K562 (cell line): ENCODE results near the gene NBPF4. TPM values are rescaled to one million over a fixed set of nuclear protein-coding genes. Genes with fewer than 3 reads are reported as not detected.

ENCODE experiments used
- CBFA2T2 ChIP-seq: fragments of 450-650 bp; conservative IDR thresholded peaks from 2 replicates; pipeline ENCODE4 v1.6.1; 2017; ENCODE audit warnings: mild to moderate bottlenecking
- KDM1A ChIP-seq, 2 experiments: fragments of 450-650 bp; IDR thresholded peaks; 2 replicates each; pipeline ENCODE4 v1.6.1; 2016; ENCODE audit warnings: mild to moderate bottlenecking in 2 of 2
- L3MBTL2 ChIP-seq: fragments of 450-650 bp; IDR thresholded peaks from 2 replicates; pipeline ENCODE4 v1.6.1; 2016; ENCODE audit warnings: mild to moderate bottlenecking, moderate library complexity
- TRIM25 ChIP-seq: fragments of 450-650 bp; IDR thresholded peaks from 2 replicates; pipeline ENCODE4 v1.7.0; 2016; ENCODE audit warnings: borderline replicate concordance
- ZBTB40 ChIP-seq, 2 experiments: fragments of 450-650 bp in 1 of 2; sonication (generic) in 1 of 2; formaldehyde crosslinking in 1 of 2; IDR thresholded peaks; 2 replicates each; pipeline versions ENCODE4 v1.7.1 to v1.9.0; 2016 to 2022; ENCODE audit warnings: inconsistent platforms in 1 of 2, mild to moderate bottlenecking in 1 of 2, missing genetic modification reagents in 1 of 2
- polyA plus RNA-seq, 8 experiments: library from polyadenylated mRNA; depleted of rRNA in 4 of 8; stranded (reverse) in 5 of 8; unstranded in 3 of 8; fragments of >200 nt; fragmentation: Nextera tagmentation in 2 of 8; fragmentation: Illumina TruSeq in 1 of 8; extraction: Ambion mirVana in 2 of 8; extraction: Trizol in 1 of 8; gene quantifications; 2 replicates each; pipeline versions ENCODE4 v1.2.1 to v1.2.3, GENCODE V29; 2011 to 2014; ENCODE audit warnings: inconsistent platforms in 1 of 8, missing spikeins in 1 of 8
- total RNA-seq, 7 experiments: library from RNA; depleted of rRNA in 6 of 7; stranded (reverse); fragments of >200 nt in 6 of 7; fragmentation: Illumina TruSeq in 2 of 7; extraction: Trizol in 2 of 7; gene quantifications; 2 replicates each; pipeline versions ENCODE4 v1.2.1 to v1.2.3, GENCODE V29; 2011 to 2021; ENCODE audit warnings: low replicate concordance in 1 of 7
- TF ChIP-seq, protein P1 (sequence below): fragments of 250-450 bp; sonication (Bioruptor Pico); IDR thresholded peaks from 2 replicates; pipeline ENCODE4 v1.4.0; 2020
- TF ChIP-seq, protein P2 (sequence below), 2 experiments: fragments of 450-650 bp in 1 of 2; sonication (generic) in 1 of 2; formaldehyde crosslinking; conservative IDR thresholded peaks; 2 replicates each; pipeline versions ENCODE4 v1.4.0 to v1.8.1; 2020 to 2022; ENCODE audit warnings: mild to moderate bottlenecking in 1 of 2, missing genetic modification reagents in 1 of 2

Gene NBPF4
- total and polyA plus RNA-seq, 9 of the 15 experiments (the other 6 are each of a cell fraction or from before 2014, with no cell fraction given) = 3.6 to 10.4 (median 5.9) TPM

- TF ChIP-seq, protein P1, sequence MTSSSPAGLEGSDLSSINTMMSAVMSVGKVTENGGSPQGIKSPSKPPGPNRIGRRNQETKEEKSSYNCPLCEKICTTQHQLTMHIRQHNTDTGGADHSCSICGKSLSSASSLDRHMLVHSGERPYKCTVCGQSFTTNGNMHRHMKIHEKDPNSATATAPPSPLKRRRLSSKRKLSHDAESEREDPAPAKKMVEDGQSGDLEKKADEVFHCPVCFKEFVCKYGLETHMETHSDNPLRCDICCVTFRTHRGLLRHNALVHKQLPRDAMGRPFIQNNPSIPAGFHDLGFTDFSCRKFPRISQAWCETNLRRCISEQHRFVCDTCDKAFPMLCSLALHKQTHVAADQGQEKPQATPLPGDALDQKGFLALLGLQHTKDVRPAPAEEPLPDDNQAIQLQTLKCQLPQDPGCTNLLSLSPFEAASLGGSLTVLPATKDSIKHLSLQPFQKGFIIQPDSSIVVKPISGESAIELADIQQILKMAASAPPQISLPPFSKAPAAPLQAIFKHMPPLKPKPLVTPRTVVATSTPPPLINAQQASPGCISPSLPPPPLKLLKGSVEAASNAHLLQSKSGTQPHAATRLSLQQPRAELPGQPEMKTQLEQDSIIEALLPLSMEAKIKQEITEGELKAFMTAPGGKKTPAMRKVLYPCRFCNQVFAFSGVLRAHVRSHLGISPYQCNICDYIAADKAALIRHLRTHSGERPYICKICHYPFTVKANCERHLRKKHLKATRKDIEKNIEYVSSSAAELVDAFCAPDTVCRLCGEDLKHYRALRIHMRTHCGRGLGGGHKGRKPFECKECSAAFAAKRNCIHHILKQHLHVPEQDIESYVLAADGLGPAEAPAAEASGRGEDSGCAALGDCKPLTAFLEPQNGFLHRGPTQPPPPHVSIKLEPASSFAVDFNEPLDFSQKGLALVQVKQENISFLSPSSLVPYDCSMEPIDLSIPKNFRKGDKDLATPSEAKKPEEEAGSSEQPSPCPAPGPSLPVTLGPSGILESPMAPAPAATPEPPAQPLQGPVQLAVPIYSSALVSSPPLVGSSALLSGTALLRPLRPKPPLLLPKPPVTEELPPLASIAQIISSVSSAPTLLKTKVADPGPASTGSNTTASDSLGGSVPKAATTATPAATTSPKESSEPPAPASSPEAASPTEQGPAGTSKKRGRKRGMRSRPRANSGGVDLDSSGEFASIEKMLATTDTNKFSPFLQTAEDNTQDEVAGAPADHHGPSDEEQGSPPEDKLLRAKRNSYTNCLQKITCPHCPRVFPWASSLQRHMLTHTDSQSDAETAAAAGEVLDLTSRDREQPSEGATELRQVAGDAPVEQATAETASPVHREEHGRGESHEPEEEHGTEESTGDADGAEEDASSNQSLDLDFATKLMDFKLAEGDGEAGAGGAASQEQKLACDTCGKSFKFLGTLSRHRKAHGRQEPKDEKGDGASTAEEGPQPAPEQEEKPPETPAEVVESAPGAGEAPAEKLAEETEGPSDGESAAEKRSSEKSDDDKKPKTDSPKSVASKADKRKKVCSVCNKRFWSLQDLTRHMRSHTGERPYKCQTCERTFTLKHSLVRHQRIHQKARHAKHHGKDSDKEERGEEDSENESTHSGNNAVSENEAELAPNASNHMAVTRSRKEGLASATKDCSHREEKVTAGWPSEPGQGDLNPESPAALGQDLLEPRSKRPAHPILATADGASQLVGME (CRISPR knock-in tag) = peak; percentile 42; the same call in 1 of the 2 replicates
- TF ChIP-seq KDM1A (IDR thresholded peaks at IDR 0.05) (no peak), ZBTB40 (IDR thresholded peaks at IDR 0.05) (peak; percentile 41; the same call in 1 of the 2 replicates), ZBTB40 (CRISPR knock-in tag; IDR thresholded peaks at IDR 0.05) (no peak), L3MBTL2 (peak; percentile 92), TRIM25 (no peak), CBFA2T2 (no peak)
- TF ChIP-seq, protein P2, sequence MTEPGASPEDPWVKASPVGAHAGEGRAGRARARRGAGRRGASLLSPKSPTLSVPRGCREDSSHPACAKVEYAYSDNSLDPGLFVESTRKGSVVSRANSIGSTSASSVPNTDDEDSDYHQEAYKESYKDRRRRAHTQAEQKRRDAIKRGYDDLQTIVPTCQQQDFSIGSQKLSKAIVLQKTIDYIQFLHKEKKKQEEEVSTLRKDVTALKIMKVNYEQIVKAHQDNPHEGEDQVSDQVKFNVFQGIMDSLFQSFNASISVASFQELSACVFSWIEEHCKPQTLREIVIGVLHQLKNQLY (CRISPR knock-in tag; conservative IDR thresholded peaks at IDR 0.05) = peak; percentile 46 to 84; a peak in 2 of 4 replicates
Measured at GRCh38 chr1:108199781-108200686, 43.8 kb downstream of the NBPF4 start, which contains the start of gene SLC25A24 (continued).
